CD14-positive monocyte (primary cell): ENCODE results near the gene TSPAN15. TPM values are rescaled to one million over a fixed set of nuclear protein-coding genes. Genes with fewer than 3 reads are reported as not detected.

ENCODE experiments used
- DNase-seq, 3 donors: peaks; one replicate each; pipeline ENCODE4 v3.0.0-alpha.2; 2011 to 2022
- H2AFZ ChIP-seq: 2 replicates; pipeline ENCODE4 v1.6.0; 2012; ENCODE audit warnings: mild to moderate bottlenecking, low read depth, low read length, inconsistent platforms; ENCODE audit not compliant: insufficient read depth, poor library complexity, severe bottlenecking
- H3K27ac ChIP-seq, 2 donors: 1 replicate in 1 of 2; 2 replicates in 1 of 2; pipeline ENCODE4 v1.5.1; 2012 to 2013; ENCODE audit warnings: low read length in 2 of 2, control low read depth in 1 of 2, inconsistent platforms in 1 of 2, low read depth in 1 of 2, mild to moderate bottlenecking in 1 of 2
- H3K27me3 ChIP-seq, 2 donors: one replicate each; pipeline versions ENCODE4 v1.6.0 to v1.6.1; 2011 to 2013; ENCODE audit warnings: low read length in 2 of 2; ENCODE audit not compliant: control insufficient read depth in 2 of 2, insufficient read depth in 2 of 2
- H3K36me3 ChIP-seq, 2 donors: replicated peaks in 1 of 2; 1 replicate in 1 of 2; 2 replicates in 1 of 2; pipeline versions ENCODE4 v1.5.1 to v1.6.1; 2012 to 2013; ENCODE audit warnings: low read length in 2 of 2, control low read depth in 1 of 2, inconsistent platforms in 1 of 2, mild to moderate bottlenecking in 1 of 2; ENCODE audit not compliant: insufficient read depth in 2 of 2, control insufficient read depth in 1 of 2
- H3K4me1 ChIP-seq, 2 donors: 1 replicate in 1 of 2; 2 replicates in 1 of 2; pipeline versions ENCODE4 v1.5.1 to v1.6.1; 2012 to 2013; ENCODE audit warnings: low read length in 2 of 2, control low read depth in 1 of 2, inconsistent platforms in 1 of 2, mild to moderate bottlenecking in 1 of 2, moderate library complexity in 1 of 2; ENCODE audit not compliant: insufficient read depth in 2 of 2, control insufficient read depth in 1 of 2
- H3K4me2 ChIP-seq: replicated peaks from 2 replicates; pipeline ENCODE3; 2012; ENCODE audit warnings: low read length, moderate library complexity, mild to moderate bottlenecking; ENCODE audit not compliant: poor library complexity, severe bottlenecking; ENCODE audit errors: extremely low read depth
- H3K4me3 ChIP-seq, 3 experiments: fragments of 200-600 bp in 1 of 3; sonication (generic) in 1 of 3; replicated peaks in 1 of 3; 1 replicate in 2 of 3; 2 replicates in 1 of 3; pipeline ENCODE4 v1.5.1; 2011 to 2013; ENCODE audit warnings: low read length in 3 of 3, mild to moderate bottlenecking in 3 of 3, control low read depth in 2 of 3, low read depth in 2 of 3, inconsistent platforms in 1 of 3, moderate library complexity in 1 of 3
- H3K79me2 ChIP-seq: 2 replicates; pipeline ENCODE4 v1.6.0; 2012; ENCODE audit warnings: mild to moderate bottlenecking, control low read depth, inconsistent platforms, low read length, moderate library complexity; ENCODE audit not compliant: insufficient read depth
- H3K9ac ChIP-seq: 2 replicates; pipeline ENCODE4 v1.6.0; 2017; ENCODE audit warnings: low read length, mild to moderate bottlenecking; ENCODE audit not compliant: insufficient read depth, poor library complexity, severe bottlenecking
- H3K9me3 ChIP-seq, 2 donors: replicated peaks in 1 of 2; 1 replicate in 1 of 2; 2 replicates in 1 of 2; pipeline versions ENCODE4 v1.5.1 to v1.6.1; 2012 to 2013; ENCODE audit warnings: low read length in 2 of 2, control low read depth in 1 of 2; ENCODE audit not compliant: control insufficient read depth in 1 of 2, insufficient read depth in 1 of 2
- H4K20me1 ChIP-seq: 2 replicates; pipeline ENCODE4 v1.6.0; 2012; ENCODE audit warnings: mild to moderate bottlenecking, low read length, control low read depth, moderate library complexity; ENCODE audit not compliant: insufficient read depth
- H3K27ac Mint-ChIP-seq, 7 donors: one replicate each; pipeline ENCODE4 v1.8.0; 2020; ENCODE audit warnings: mild to moderate bottlenecking in 7 of 7, mixed read lengths in 7 of 7, moderate library complexity in 6 of 7, inconsistent platforms in 2 of 7
- H3K27me3 Mint-ChIP-seq, 3 donors: one replicate each; pipeline ENCODE4 v1.8.0; 2021 to 2022; ENCODE audit warnings: low read depth in 3 of 3, mild to moderate bottlenecking in 3 of 3, mixed read lengths in 3 of 3, moderate library complexity in 3 of 3, inconsistent platforms in 1 of 3
- H3K36me3 Mint-ChIP-seq, 2 donors: one replicate each; pipeline ENCODE4 v1.8.0; 2020; ENCODE audit warnings: mixed read lengths in 2 of 2, inconsistent platforms in 1 of 2, mild to moderate bottlenecking in 1 of 2
- H3K4me1 Mint-ChIP-seq: one replicate; pipeline ENCODE4 v1.8.0; 2020; ENCODE audit warnings: mild to moderate bottlenecking, mixed read lengths
- H3K4me3 Mint-ChIP-seq, 2 donors: one replicate each; pipeline ENCODE4 v1.8.0; 2020; ENCODE audit warnings: mild to moderate bottlenecking in 2 of 2, mixed read lengths in 2 of 2, moderate library complexity in 1 of 2
- H3K9me3 Mint-ChIP-seq, 7 donors: one replicate each; pipeline ENCODE4 v1.8.0; 2020 to 2022; ENCODE audit warnings: mixed read lengths in 7 of 7, mild to moderate bottlenecking in 6 of 7, moderate library complexity in 6 of 7, inconsistent platforms in 2 of 7
- CTCF ChIP-seq: fragments of 200-600 bp; IDR thresholded peaks from one replicate; pipeline ENCODE4 v1.8.0; 2022; ENCODE audit warnings: antibody characterized with exemption, mild to moderate bottlenecking
- WGBS: methylation state at CpG from one replicate; pipeline ENCODE4 v1.1.5; 2013; ENCODE audit warnings: missing lambda C conversion rate; ENCODE audit not compliant: insufficient coverage; 5-methylcytosine and 5-hydroxymethylcytosine counted together
- intact Hi-C, 2 donors: fragments of 100-400 bp; cut with micrococcal nuclease; formaldehyde crosslinking; loops; one replicate each; pipeline versions ENCODE4 v1.15.0 to v1.15.1; 2023
- polyA plus RNA-seq, 3 donors: library from polyadenylated mRNA; depleted of rRNA in 1 of 3; unstranded in 2 of 3; stranded (reverse) in 1 of 3; fragments of 300-500 nt in 2 of 3; fragments of >200 nt in 1 of 3; fragmentation: Illumina TruSeq in 2 of 3; gene quantifications; 1 replicate in 2 of 3; 2 replicates in 1 of 3; pipeline ENCODE4 v1.2.3, GENCODE V29; 2012 to 2021

The TSPAN15 gene
- polyA plus RNA-seq, 3 donors, result 0.22 to 0.39 TPM; not detected in 1

- no peak for DNase-seq
- 33% methylated on average over 3 of the region's 4 CpGs for WGBS
- Histone ChIP-seq H2AFZ (no peak overlapping the region), H3K9me3 (no peaks in the 10 kb centered on the region), H3K9ac (no peak overlapping the region), H4K20me1 (no peaks in the 10 kb centered on the region), H3K27ac (no peak overlapping the region), H3K36me3 (no peaks in the 10 kb centered on the region), H3K4me3 (no peak overlapping the region), H3K79me2 (no peaks in the 10 kb centered on the region), H3K4me1 (peaks cover 7% of the 10 kb centered on the region in 2 donors), H3K4me2 (no peak overlapping the region), H3K27me3 (no peaks in the 10 kb centered on the region)
- no peaks in the 10 kb centered on the region for H3K36me3 Mint-ChIP-seq
- peaks cover 0 to 13% (median 9%) of the 10 kb centered on the region in 3 donors for H3K27me3 Mint-ChIP-seq
- peak overlapping the region in 1 of 7 donors; percentile 3 for H3K27ac Mint-ChIP-seq
- intact Hi-C loops, result no loop called here
- no peak overlapping the region for H3K4me3 Mint-ChIP-seq
- peaks cover 15% of the 10 kb centered on the region for H3K4me1 Mint-ChIP-seq
- no peak for TF ChIP-seq CTCF
- peaks cover 0 to 3% (median 0%) of the 10 kb centered on the region in 7 donors for H3K9me3 Mint-ChIP-seq
Observed at GRCh38 chr10:69445041-69445440, 6.2 kb upstream of the TSPAN15 start.

GRCh38 chr10:69446229-69446628, 5.0 kb upstream of the TSPAN15 start:
- Histone ChIP-seq H3K9me3 (no peaks in the 10 kb centered on the region), H3K27ac (no peak overlapping the region), H3K36me3 (no peaks in the 10 kb centered on the region), H3K4me1 (peaks cover 4 to 5% of the 10 kb centered on the region in 2 donors), H3K27me3 (peaks cover 0 to 5% of the 10 kb centered on the region in 2 donors), H3K79me2 (no peaks in the 10 kb centered on the region), H4K20me1 (no peaks in the 10 kb centered on the region), H3K4me3 (no peak overlapping the region), H3K4me2 (no peak overlapping the region), H2AFZ (no peak overlapping the region), H3K9ac (no peak overlapping the region)
- no peaks in the 10 kb centered on the region for H3K36me3 Mint-ChIP-seq
- no peak for TF ChIP-seq CTCF
- no peak overlapping the region for H3K4me3 Mint-ChIP-seq
- peaks cover 0 to 3% (median 0%) of the 10 kb centered on the region in 7 donors for H3K9me3 Mint-ChIP-seq
- intact Hi-C loops, result no loop called here
- peaks cover 15% of the 10 kb centered on the region for H3K4me1 Mint-ChIP-seq
- peaks cover 6 to 21% (median 16%) of the 10 kb centered on the region in 3 donors for H3K27me3 Mint-ChIP-seq
- no peak for DNase-seq
- H3K27ac Mint-ChIP-seq, result no peak overlapping the region
